IMR-90 (cell line): ENCODE results near the gene MRPS18A.

ENCODE experiments used
- CTCF ChIP-seq: conservative IDR thresholded peaks from 2 replicates; pipeline ENCODE4 v1.5.1; 2012; ENCODE audit warnings: mild to moderate bottlenecking, low read depth, low read length, improper control_type of control experiment
- RFX5 ChIP-seq: IDR thresholded peaks from 2 replicates; pipeline ENCODE4 v1.8.0; 2012; ENCODE audit warnings: low read depth, mild to moderate bottlenecking, low read length, moderate library complexity

GRCh38 chr6:43624786-43625288, 62.8 kb downstream of the MRPS18A start:
- TF ChIP-seq RFX5 (no peak), CTCF (no peak)
